GM23248 (cell line): ENCODE data around the gene BRWD1.

Experiments used
- EZH2 ChIP-seq: fragments of 200-600 bp; sonication (generic); IDR thresholded peaks from 2 replicates; pipeline ENCODE4 v1.6.1; 2018; ENCODE audit warnings: antibody characterized with exemption, mild to moderate bottlenecking; ENCODE audit not compliant: insufficient read depth, poor library complexity, severe bottlenecking
- EZH2phosphoT487 ChIP-seq: fragments of 200-600 bp; sonication (generic); IDR thresholded peaks from 2 replicates; pipeline ENCODE4 v1.6.1; 2018; ENCODE audit warnings: antibody characterized with exemption, moderate library complexity, mild to moderate bottlenecking, low read depth; ENCODE audit not compliant: insufficient read depth

DNA sequence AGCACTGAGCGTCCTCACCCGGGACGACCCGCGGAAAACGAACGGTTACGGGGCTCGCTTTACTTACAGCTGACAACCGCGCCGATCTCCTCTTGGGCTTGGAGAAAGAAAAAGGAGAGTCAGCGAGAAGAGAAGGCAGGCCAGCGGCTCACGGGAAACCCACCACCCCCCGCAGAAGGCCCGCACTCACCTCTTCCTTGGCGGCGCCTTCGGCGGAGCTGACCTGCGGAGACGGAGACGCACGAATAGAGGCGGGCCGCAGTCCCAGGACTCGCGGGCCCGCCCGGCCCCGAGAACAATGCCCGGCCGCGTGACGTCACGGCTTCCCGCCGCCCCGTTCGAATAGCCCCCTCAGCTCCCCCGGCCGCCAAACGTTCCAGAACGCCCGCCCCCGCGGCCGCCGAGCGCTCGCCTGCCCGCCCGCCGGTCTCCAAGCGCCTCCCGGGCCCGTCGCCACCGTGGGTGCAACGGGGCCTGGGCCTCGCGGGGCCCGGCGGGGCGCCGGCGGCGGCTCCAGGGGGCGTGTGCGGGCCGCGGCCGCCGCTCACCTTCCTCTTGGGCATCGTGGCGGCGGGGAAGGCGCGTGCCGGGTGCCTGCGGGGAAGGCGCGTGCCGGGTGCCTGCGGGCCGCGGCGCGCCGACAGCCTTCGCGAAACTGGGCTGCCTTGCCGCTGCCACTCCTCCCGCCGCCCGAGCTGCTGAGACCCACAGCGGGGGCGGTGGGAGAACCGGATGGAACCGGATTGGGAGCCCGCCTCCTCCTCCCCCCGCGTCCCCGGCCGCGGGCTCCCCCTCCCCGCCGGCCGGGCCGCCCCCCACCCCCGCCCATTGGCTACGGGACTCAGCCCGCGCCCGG lies 35.2 kb upstream of the BRWD1 start, which contains the start of gene HMGN1:
- TF ChIP-seq EZH2 (no peak), EZH2phosphoT487 (no peak)
